ENCODE results near the gene GOT1.
A peak's percentile ranks its signal among the peaks of the same experiment; 100 is the strongest.

Gene GOT1

GRCh38 chr10:99365736-99366135, 64.7 kb downstream of the GOT1 start:
- Mint-ChIP-seq H3K4me1 (no peaks in the 10 kb centered on the region), H3K36me3 (no peaks in the 10 kb centered on the region), H3K4me3 (no peak overlapping the region), H3K27ac (no peak overlapping the region), H3K9me3 (no peaks in the 10 kb centered on the region)
- ATAC-seq (no peak), DNase-seq (ENCODE audit: low spot score in 2 of 2) (no peak)

GRCh38 chr10:99365311-99365710, 65.1 kb downstream of the GOT1 start:
- H3K27ac Mint-ChIP-seq = no peak overlapping the region
- ATAC-seq (peak; percentile 9), DNase-seq (ENCODE audit: low spot score in 2 of 2) (no peak)
- no peak overlapping the region for H3K4me3 Mint-ChIP-seq
- H3K4me1 Mint-ChIP-seq = no peaks in the 10 kb centered on the region
- H3K36me3 Mint-ChIP-seq = no peaks in the 10 kb centered on the region
- no peaks in the 10 kb centered on the region for H3K9me3 Mint-ChIP-seq

GRCh38 chr10:99364125-99364524, 66.3 kb downstream of the GOT1 start:
- Mint-ChIP-seq H3K36me3 (no peaks in the 10 kb centered on the region), H3K4me1 (no peaks in the 10 kb centered on the region), H3K27ac (no peak overlapping the region), H3K4me3 (no peak overlapping the region), H3K9me3 (no peaks in the 10 kb centered on the region)
- DNase-seq (ENCODE audit: low spot score in 2 of 2) = no peak
- ATAC-seq = no peak

GRCh38 chr10:99360934-99361333, 69.5 kb downstream of the GOT1 start:
- no peak overlapping the region for H3K4me3 Mint-ChIP-seq

GRCh38 chr10:99358101-99358500, 72.3 kb downstream of the GOT1 start:
- no peak for DNase-seq (ENCODE audit: low spot score in 2 of 2)
- Mint-ChIP-seq H3K9me3 (no peaks in the 10 kb centered on the region), H3K4me3 (no peak overlapping the region), H3K36me3 (no peaks in the 10 kb centered on the region), H3K4me1 (no peaks in the 10 kb centered on the region), H3K27ac (no peak overlapping the region)
- ATAC-seq = no peak

More at GRCh38 chr10:99360934-99361333, 69.5 kb downstream of the GOT1 start:
- no peaks in the 10 kb centered on the region for H3K4me1 Mint-ChIP-seq
- no peaks in the 10 kb centered on the region for H3K36me3 Mint-ChIP-seq
- H3K9me3 Mint-ChIP-seq = no peaks in the 10 kb centered on the region
- no peak for DNase-seq (ENCODE audit: low spot score in 2 of 2)
- ATAC-seq = no peak
- no peak overlapping the region for H3K27ac Mint-ChIP-seq

- no peak overlapping the region for H3K4me3 Mint-ChIP-seq
- DNase-seq (ENCODE audit: low spot score in 2 of 2) = no peak
- H3K27ac Mint-ChIP-seq = no peak overlapping the region
- H3K36me3 Mint-ChIP-seq = no peaks in the 10 kb centered on the region
- ATAC-seq = no peak
- no peaks in the 10 kb centered on the region for H3K4me1 Mint-ChIP-seq
- H3K9me3 Mint-ChIP-seq = no peaks in the 10 kb centered on the region
Measured at GRCh38 chr10:99357691-99358090, 72.7 kb downstream of the GOT1 start.

GRCh38 chr10:99353182-99353581, 77.2 kb downstream of the GOT1 start:
- DNase-seq (ENCODE audit: low spot score in 2 of 2) (no peak), ATAC-seq (no peak)
- Mint-ChIP-seq H3K36me3 (no peaks in the 10 kb centered on the region), H3K27ac (no peak overlapping the region), H3K4me1 (no peaks in the 10 kb centered on the region), H3K4me3 (no peak overlapping the region), H3K9me3 (no peaks in the 10 kb centered on the region)

- Mint-ChIP-seq H3K36me3 (no peaks in the 10 kb centered on the region), H3K4me1 (no peaks in the 10 kb centered on the region), H3K4me3 (no peak overlapping the region), H3K27ac (no peak overlapping the region), H3K9me3 (no peaks in the 10 kb centered on the region)
- no peak for DNase-seq (ENCODE audit: low spot score in 2 of 2)
- ATAC-seq = no peak
Measured at GRCh38 chr10:99347672-99348071, 82.8 kb downstream of the GOT1 start.
